SH-SY5Y (cell line): Measurements from ENCODE around the gene LAMA3.

ENCODE experiments used
- GATA2 ChIP-seq: IDR thresholded peaks from 2 replicates; pipeline ENCODE4 v1.6.1; 2011; ENCODE audit warnings: mild to moderate bottlenecking, low read depth, low read length
- GATA3 ChIP-seq: IDR thresholded peaks from 2 replicates; pipeline ENCODE4 v1.6.1; 2011; ENCODE audit warnings: low read depth, mild to moderate bottlenecking, low read length, moderate library complexity

DNA sequence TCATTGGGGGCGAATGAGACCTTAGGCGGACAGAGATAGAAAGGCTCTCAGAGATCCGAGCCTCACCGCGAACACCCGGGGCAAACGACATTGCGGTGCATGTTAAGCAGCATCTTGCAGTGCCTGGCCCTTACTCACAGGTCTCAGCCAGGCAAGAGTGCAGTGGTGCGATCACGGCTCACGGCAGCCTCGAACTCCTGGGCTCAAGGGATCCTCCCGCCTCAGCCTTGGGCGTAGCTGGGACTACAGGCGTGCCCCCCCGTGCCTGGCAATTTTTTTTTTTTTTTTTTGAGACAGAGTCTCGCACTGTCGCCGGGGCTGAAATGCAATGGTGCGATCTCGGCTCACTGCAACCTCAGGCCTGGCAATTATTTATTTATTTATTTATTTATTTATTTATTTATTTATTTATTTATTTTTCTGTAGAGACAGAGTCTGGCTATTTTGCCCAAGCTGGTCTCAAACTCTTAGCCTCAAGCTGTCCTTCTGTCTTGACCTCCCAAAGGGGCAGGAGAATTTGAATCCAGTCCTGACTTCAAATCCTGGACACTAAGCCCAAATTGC lies 1.3 kb downstream of the LAMA3 start:
- TF ChIP-seq GATA2 (no peak), GATA3 (no peak)
